ENCODE data around the gene KCTD14. TPM values are rescaled to one million over a fixed set of nuclear protein-coding genes. Genes with fewer than 3 reads are reported as not detected.
A peak's percentile ranks its signal among the peaks of the same experiment; 100 is the strongest.
"Not testable (repeated sequence)": the region's sequence is repeated elsewhere in the genome, so short reads cannot be mapped to it uniquely, and the experiment has no call there.

Gene KCTD14
- total and polyA plus RNA-seq, 2 experiments from 2014 or later: 6.0 to 8.1 TPM

DNA sequence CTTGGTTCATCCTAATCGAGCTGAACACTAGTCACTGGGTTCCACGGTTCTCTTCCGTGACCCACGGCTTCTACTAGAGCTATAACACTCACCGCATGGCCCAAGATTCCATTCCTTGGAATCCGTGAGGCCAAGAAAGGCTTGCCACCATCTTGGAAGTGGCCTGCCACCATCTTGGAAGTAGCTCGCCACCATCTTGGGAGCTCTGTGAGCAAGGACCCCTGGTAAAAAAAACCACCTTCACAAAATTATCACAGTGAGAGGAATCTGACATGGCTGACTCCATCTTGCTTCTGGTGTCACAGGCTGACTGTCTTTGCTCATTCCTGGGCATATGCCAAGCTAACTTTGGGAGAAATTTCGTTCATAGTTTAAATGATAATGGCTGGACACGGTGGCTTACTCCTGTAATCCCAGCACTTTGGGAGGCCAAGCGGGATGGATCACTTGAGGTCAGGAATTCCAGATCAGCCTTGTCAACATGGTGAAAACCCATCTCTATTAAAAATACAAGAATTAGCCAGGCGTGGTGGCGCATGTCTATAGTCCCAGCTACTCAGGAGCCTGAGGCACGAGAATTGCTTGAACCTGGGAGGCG, 18.9 kb upstream of the KCTD14 start:
- Histone ChIP-seq H3K27ac (no peak overlapping the region), H3K4me2 (no peak overlapping the region), H3K4me1 (ENCODE audit: insufficient read depth) (peaks cover 21% of the 10 kb centered on the region), H2AFZ (no peak overlapping the region), H3K9me3 (ENCODE audit: low read depth) (no peaks in the 10 kb centered on the region), H3K4me3 (no peak overlapping the region), H3K27me3 (no peaks in the 10 kb centered on the region), H4K20me1 (ENCODE audit: insufficient read depth, poor library complexity, severe bottlenecking) (no peaks in the 10 kb centered on the region), H3K79me2 (no peaks in the 10 kb centered on the region), H3K9me2 (replicated peaks; ENCODE audit: insufficient read depth) (no peaks in the 10 kb centered on the region), H3K36me3 (replicated peaks; ENCODE audit: insufficient read depth, low read depth) (no peaks in the 10 kb centered on the region)
- WGBS (ENCODE audit: low lambda C conversion rate, missing lambda C conversion rate): 96% methylated on average over 14 of the region's 14 CpGs
- no peak for DNase-seq (ENCODE audit: low spot score)
- no peak for TF ChIP-seq EZH2 (IDR thresholded peaks at IDR 0.05; ENCODE audit: borderline replicate concordance)

DNA sequence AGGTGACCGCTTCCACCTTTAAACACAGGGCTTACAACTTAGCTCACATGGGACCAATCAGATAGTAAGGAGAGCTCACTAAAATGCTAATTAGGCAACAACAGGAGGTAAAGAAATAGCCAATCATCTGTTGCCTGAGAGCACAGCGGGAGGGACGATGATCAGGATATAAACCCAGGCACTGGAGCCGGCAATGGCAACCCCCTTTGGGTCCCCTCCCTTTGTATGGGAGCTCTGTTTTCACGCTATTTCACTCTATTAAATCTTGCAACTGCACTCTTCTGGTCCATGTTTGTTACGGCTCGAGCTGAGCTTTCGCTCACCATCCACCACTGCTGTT, 18.3 kb upstream of the KCTD14 start:
- not testable (repeated sequence) for H3K27me3 ChIP-seq; H3K4me2 ChIP-seq; H4K20me1 ChIP-seq (ENCODE audit: insufficient read depth, poor library complexity, severe bottlenecking); H3K79me2 ChIP-seq; DNase-seq (ENCODE audit: low spot score); H3K4me3 ChIP-seq; H2AFZ ChIP-seq; H3K9me2 ChIP-seq (replicated peaks; ENCODE audit: insufficient read depth); H3K9me3 ChIP-seq (ENCODE audit: low read depth); H3K36me3 ChIP-seq (replicated peaks; ENCODE audit: insufficient read depth, low read depth); H3K27ac ChIP-seq
- H3K4me1 ChIP-seq (ENCODE audit: insufficient read depth): peaks cover 21% of the 10 kb centered on the region
- WGBS (ENCODE audit: low lambda C conversion rate, missing lambda C conversion rate): 93% methylated on average over 8 of the region's 8 CpGs

DNA sequence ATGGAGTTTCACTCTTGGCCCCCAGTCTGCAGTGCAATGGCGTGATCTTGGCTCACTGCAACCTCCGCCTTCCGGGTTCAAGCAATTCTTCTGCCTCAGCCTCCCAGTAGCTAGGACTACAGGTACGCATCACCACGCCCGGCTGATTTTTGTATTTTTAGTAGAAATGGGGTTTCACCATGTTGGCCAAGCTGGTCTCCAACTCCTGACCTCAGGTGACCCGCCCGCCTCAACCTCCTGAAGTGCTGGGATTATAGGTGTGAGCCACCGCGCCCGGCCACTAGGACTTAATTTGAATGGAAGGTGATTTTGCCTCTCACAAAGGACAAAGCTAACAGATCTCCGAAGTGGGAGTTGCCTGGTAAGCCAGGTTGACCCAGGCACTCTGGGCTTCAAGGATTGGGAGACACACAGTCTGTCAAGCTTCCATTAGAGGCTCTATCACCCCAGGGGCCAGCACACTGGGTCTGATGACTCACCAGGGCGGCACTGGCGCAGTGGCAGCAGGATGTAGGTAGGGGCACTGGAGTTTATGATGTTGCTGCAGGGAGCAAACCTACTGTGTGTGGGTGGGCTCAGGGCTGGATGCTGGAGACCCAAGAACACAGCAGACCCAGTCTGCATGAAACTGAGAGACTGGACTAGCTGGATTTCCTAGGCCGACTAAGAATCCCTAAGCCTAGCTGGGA, 17.8 kb upstream of the KCTD14 start:
- no peak overlapping the region for H3K4me3 ChIP-seq
- no peaks in the 10 kb centered on the region for H3K79me2 ChIP-seq
- no peaks in the 10 kb centered on the region for H3K9me2 ChIP-seq (replicated peaks; ENCODE audit: insufficient read depth)
- no peak for DNase-seq (ENCODE audit: low spot score)
- peaks cover 19% of the 10 kb centered on the region for H3K4me1 ChIP-seq (ENCODE audit: insufficient read depth)
- WGBS (ENCODE audit: low lambda C conversion rate, missing lambda C conversion rate): 93% methylated on average over 15 of the region's 15 CpGs
- H3K4me2 ChIP-seq: peak overlapping the region; percentile 66
- no peaks in the 10 kb centered on the region for H3K9me3 ChIP-seq (ENCODE audit: low read depth)
- no peaks in the 10 kb centered on the region for H3K36me3 ChIP-seq (replicated peaks; ENCODE audit: insufficient read depth, low read depth)
- peak overlapping the region; percentile 96 for H3K27ac ChIP-seq
- H2AFZ ChIP-seq: no peak overlapping the region
- H4K20me1 ChIP-seq (ENCODE audit: insufficient read depth, poor library complexity, severe bottlenecking): no peaks in the 10 kb centered on the region
- TF ChIP-seq CTCF (IDR thresholded peaks at IDR 0.05; ENCODE audit: poor library complexity) (no peak), EZH2phosphoT487 (IDR thresholded peaks at IDR 0.05; ENCODE audit: low read depth, severe bottlenecking, unreplicated experiment) (no peak), EZH2 (IDR thresholded peaks at IDR 0.05; ENCODE audit: borderline replicate concordance) (no peak)
- H3K27me3 ChIP-seq: no peaks in the 10 kb centered on the region

GRCh38 chr11:78039919-78040671, 17.0 kb upstream of the KCTD14 start:
- H3K36me3 ChIP-seq (replicated peaks; ENCODE audit: insufficient read depth, low read depth): no peaks in the 10 kb centered on the region
- DNase-seq (ENCODE audit: low spot score): peak; percentile 73
- H3K4me1 ChIP-seq (ENCODE audit: insufficient read depth): peaks cover 17% of the 10 kb centered on the region
- H3K27me3 ChIP-seq: no peaks in the 10 kb centered on the region
- no peaks in the 10 kb centered on the region for H3K9me3 ChIP-seq (ENCODE audit: low read depth)
- H3K79me2 ChIP-seq: no peaks in the 10 kb centered on the region
- H3K4me2 ChIP-seq: peak overlapping the region; percentile 66
- WGBS (ENCODE audit: low lambda C conversion rate, missing lambda C conversion rate): 36% methylated on average over 7 of the region's 7 CpGs
- peak overlapping the region; percentile 96 for H3K27ac ChIP-seq
- peak overlapping the region; percentile 75 for H2AFZ ChIP-seq
- no peaks in the 10 kb centered on the region for H3K9me2 ChIP-seq (replicated peaks; ENCODE audit: insufficient read depth)
- no peak overlapping the region for H3K4me3 ChIP-seq
- no peaks in the 10 kb centered on the region for H4K20me1 ChIP-seq (ENCODE audit: insufficient read depth, poor library complexity, severe bottlenecking)
- no peak for TF ChIP-seq CTCF (IDR thresholded peaks at IDR 0.05; ENCODE audit: poor library complexity)
